K562 (cell line): Measurements from ENCODE around the gene MYO7A. TPM values are rescaled to one million over a fixed set of nuclear protein-coding genes. Genes with fewer than 3 reads are reported as not detected.

Experiments used
- ATAC-seq: fragments of 200-7000 bp; cut with Tn5 transposase; 3 replicates; pipeline ENCODE4 v1.9.1; 2020; ENCODE audit warnings: moderate library complexity
- BruUV-seq: library from RNA; stranded (reverse); fragments of 400-500 nt; replicated peaks from 2 replicates; lab custom pipeline; 2021; lab: Mats Ljungman, UMichigan
- CTCF ChIA-PET: fragments of 300-600 bp; formaldehyde crosslinking; extraction: SDS; loops from one replicate; lab custom pipeline; 2021; ENCODE audit warnings: low intra/inter-chr PET ratio; lab: Yijun Ruan, JAX
- POLR2A ChIA-PET: fragments of 300-600, 350-650 bp; sonication (Branson Sonifier 250); formaldehyde crosslinking; extraction: SDS; loops from one replicate; lab custom pipeline; 2021; ENCODE audit warnings: antibody characterized with exemption, inconsistent platforms; lab: Yijun Ruan, JAX
- DNase-seq, 4 experiments: peaks; one replicate each; pipeline versions ENCODE4 v3.0.0 to v3.0.0-alpha.2; 2011 to 2018; ENCODE audit warnings: low spot score in 3 of 4, mixed read lengths in 3 of 4; ENCODE audit errors: extremely low read depth in 1 of 4
- FAIRE-seq: peaks from 2 replicates; lab custom pipeline; 2011; peaks lifted over from hg19 to GRCh38; lab: Jason Lieb, UNC
- H2AFZ ChIP-seq: 2 replicates; pipeline ENCODE4 v1.6.0; 2011; ENCODE audit warnings: low read depth, low read length, control low read depth, inconsistent platforms
- H3K27ac ChIP-seq: fragments of 200-600 bp; 3 replicates; pipeline ENCODE4 v1.8.0; 2011; ENCODE audit warnings: low read depth, mild to moderate bottlenecking, control low read depth, inconsistent platforms, low read length, moderate library complexity, mixed read lengths; ENCODE audit errors: extremely low read depth
- H3K27me3 ChIP-seq, 2 experiments: fragments of 300-600 bp in 1 of 2; 2 replicates in 1 of 2; 3 replicates in 1 of 2; pipeline versions ENCODE4 v1.6.0 to v1.8.0; 2011; ENCODE audit warnings: inconsistent platforms in 2 of 2, low read length in 2 of 2, mild to moderate bottlenecking in 1 of 2, mixed read lengths in 1 of 2, moderate library complexity in 1 of 2; ENCODE audit not compliant: control insufficient read depth in 2 of 2, insufficient read depth in 2 of 2
- H3K36me3 ChIP-seq: fragments of 300-600 bp; 3 replicates; pipeline ENCODE4 v1.8.0; 2011; ENCODE audit warnings: mild to moderate bottlenecking, low read length, inconsistent platforms; ENCODE audit not compliant: control insufficient read depth, insufficient read depth
- H3K4me1 ChIP-seq, 2 experiments: fragments of 200-600 bp in 1 of 2; replicated peaks in 1 of 2; 2 replicates in 1 of 2; 3 replicates in 1 of 2; pipeline versions ENCODE4 v1.5.1 to v1.8.0; 2011; ENCODE audit warnings: inconsistent platforms in 2 of 2, low read length in 2 of 2, mild to moderate bottlenecking in 1 of 2, mixed read lengths in 1 of 2, moderate library complexity in 1 of 2; ENCODE audit not compliant: control insufficient read depth in 2 of 2, insufficient read depth in 2 of 2
- H3K4me2 ChIP-seq: 2 replicates; pipeline ENCODE4 v1.6.1; 2011; ENCODE audit warnings: low read length, control low read depth, inconsistent platforms, mixed read lengths; ENCODE audit not compliant: insufficient read depth
- H3K4me3 ChIP-seq: fragments of 200-600 bp; sonication (generic), shearing (Covaris generic); 2 replicates; pipeline ENCODE4 v1.5.1; 2016; ENCODE audit warnings: control low read depth, inconsistent platforms
- H3K79me2 ChIP-seq: fragments of 200-600 bp; 3 replicates; pipeline ENCODE4 v1.8.0; 2011; ENCODE audit warnings: low read length, inconsistent platforms; ENCODE audit not compliant: control insufficient read depth, insufficient read depth
- H3K9ac ChIP-seq, 2 experiments: 2 replicates each; pipeline versions ENCODE4 v1.6.0 to v1.6.1; 2011; ENCODE audit warnings: low read depth in 2 of 2, low read length in 2 of 2, control low read depth in 1 of 2, inconsistent platforms in 1 of 2, mild to moderate bottlenecking in 1 of 2, mixed read lengths in 1 of 2; ENCODE audit not compliant: insufficient read depth in 1 of 2
- H3K9me1 ChIP-seq: one replicate; pipeline ENCODE4 v1.6.0; 2011; ENCODE audit warnings: inconsistent platforms, mild to moderate bottlenecking, low read length, moderate library complexity; ENCODE audit not compliant: control insufficient read depth, insufficient read depth
- H3K9me3 ChIP-seq: replicated peaks from 2 replicates; pipeline ENCODE4 v1.5.1; 2011; ENCODE audit warnings: low read depth, low read length, inconsistent platforms; ENCODE audit not compliant: control insufficient read depth, insufficient read depth
- H4K20me1 ChIP-seq: replicated peaks from 2 replicates; pipeline ENCODE4 v1.6.1; 2011; ENCODE audit warnings: low read length, inconsistent platforms, mixed read lengths; ENCODE audit not compliant: control insufficient read depth, insufficient read depth
- HDAC2 ChIP-seq: fragments of 450-650 bp; IDR thresholded peaks from 2 replicates; pipeline ENCODE4 v1.6.1; 2016; ENCODE audit warnings: mild to moderate bottlenecking
- KDM1A ChIP-seq, 2 experiments: fragments of 450-650 bp; IDR thresholded peaks; 2 replicates each; pipeline ENCODE4 v1.6.1; 2016; ENCODE audit warnings: mild to moderate bottlenecking in 2 of 2
- MEF2D ChIP-seq: conservative IDR thresholded peaks from 2 replicates; pipeline ENCODE4 v1.6.1; 2016; ENCODE audit warnings: low read depth, missing genetic modification characterization, missing compliant biosample characterization
- PPARD ChIP-seq: fragments of 250-450 bp; sonication (Bioruptor Pico); IDR thresholded peaks from 2 replicates; pipeline ENCODE4 v1.8.0; 2022; ENCODE audit warnings: inconsistent platforms, mild to moderate bottlenecking, moderate library complexity
- SMARCA4 ChIP-seq: fragments of 450-650 bp; IDR thresholded peaks from 2 replicates; pipeline ENCODE4 v1.6.1; 2016
- ZNF431 ChIP-seq: sonication (generic); formaldehyde crosslinking; IDR thresholded peaks from 2 replicates; pipeline ENCODE4 v1.8.0; 2022; ENCODE audit warnings: mild to moderate bottlenecking, missing genetic modification reagents
- WGBS: fragments of 100-300 bp; shearing (Covaris generic); methylation state at CpG from one replicate; pipeline ENCODE4 v1.1.6; 2016; ENCODE audit warnings: low coverage, mixed read lengths; ENCODE audit not compliant: insufficient coverage; ENCODE audit errors: missing lambda C conversion rate; 5-methylcytosine and 5-hydroxymethylcytosine counted together
- in situ Hi-C: fragments of 300-500 bp; cut with MboI; formaldehyde crosslinking; loops from 4 replicates; pipeline ENCODE4 v1.15.0; 2018; ENCODE audit warnings: inconsistent platforms, mixed read lengths
- intact Hi-C: fragments of 100-400 bp; cut with micrococcal nuclease; formaldehyde crosslinking; loops from 2 replicates; pipeline ENCODE4 v1.14.2; 2022
- polyA plus RNA-seq, 8 experiments: library from polyadenylated mRNA; depleted of rRNA in 4 of 8; stranded (reverse) in 5 of 8; unstranded in 3 of 8; fragments of >200 nt; fragmentation: Nextera tagmentation in 2 of 8; fragmentation: Illumina TruSeq in 1 of 8; extraction: Ambion mirVana in 2 of 8; extraction: Trizol in 1 of 8; gene quantifications; 2 replicates each; pipeline versions ENCODE4 v1.2.1 to v1.2.3, GENCODE V29; 2011 to 2014; ENCODE audit warnings: inconsistent platforms in 1 of 8, missing spikeins in 1 of 8
- total RNA-seq, 7 experiments: library from RNA; depleted of rRNA in 6 of 7; stranded (reverse); fragments of >200 nt in 6 of 7; fragmentation: Illumina TruSeq in 2 of 7; extraction: Trizol in 2 of 7; gene quantifications; 2 replicates each; pipeline versions ENCODE4 v1.2.1 to v1.2.3, GENCODE V29; 2011 to 2021; ENCODE audit warnings: low replicate concordance in 1 of 7
- TF ChIP-seq, protein P1 (sequence below): IDR thresholded peaks from 3 replicates; pipeline ENCODE4 v1.6.1; 2011; ENCODE audit warnings: borderline replicate concordance, mild to moderate bottlenecking, moderate library complexity; ENCODE audit not compliant: insufficient read length; ENCODE audit errors: extremely low read depth
- TF ChIP-seq, protein P2 (sequence below): fragments of 250-450 bp; sonication (Bioruptor Pico); IDR thresholded peaks from 2 replicates; pipeline ENCODE4 v1.8.0; 2021; ENCODE audit warnings: moderate library complexity, mild to moderate bottlenecking, inconsistent platforms
- TF ChIP-seq, protein P3 (sequence below): fragments of 450-650 bp; IDR thresholded peaks from 2 replicates; pipeline ENCODE4 v1.6.1; 2016; ENCODE audit warnings: antibody characterized with exemption
- TF ChIP-seq, protein P4 (sequence below): fragments of 250-450 bp; sonication (Bioruptor Pico); IDR thresholded peaks from 2 replicates; pipeline ENCODE4 v1.8.0; 2021; ENCODE audit warnings: borderline replicate concordance, mild to moderate bottlenecking, moderate library complexity; ENCODE audit not compliant: poor library complexity, severe bottlenecking

Gene MYO7A
- total and polyA plus RNA-seq, 9 of the 15 experiments (the other 6 are each of a cell fraction or from before 2014, with no cell fraction given): 0.01 to 0.11 (median 0.07) TPM; not detected in 1

DNA sequence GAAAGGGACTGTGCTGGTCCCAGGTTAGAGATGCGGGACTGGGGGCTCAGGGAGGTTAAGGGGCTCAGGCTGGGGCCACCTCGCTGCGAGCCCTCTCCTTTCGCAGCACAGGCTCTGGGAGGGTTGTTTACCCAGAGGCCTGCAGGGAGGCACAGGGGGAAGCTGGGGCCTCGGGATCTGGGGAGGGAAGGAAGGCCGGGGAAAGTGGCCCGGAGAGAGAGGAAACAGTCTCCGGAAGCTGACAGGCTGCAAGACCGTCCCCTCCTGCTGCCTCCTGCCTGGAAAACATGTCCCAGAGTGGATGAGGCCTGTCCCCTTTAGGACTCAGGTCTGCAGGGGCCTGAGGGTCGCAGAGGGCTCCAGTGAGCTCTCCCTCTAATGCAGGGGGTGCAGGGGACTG lies 45.4 kb downstream of the MYO7A start:
- Histone ChIP-seq H3K27me3 (peaks cover 0 to 42% of the 10 kb centered on the region in 2 experiments; a peak in 2 of 5 replicates), H3K4me2 (no peak overlapping the region), H3K79me2 (no peaks in the 10 kb centered on the region), H3K27ac (no peak overlapping the region), H4K20me1 (0 out of 2 replicates have a peak, but pooled peaks cover 3% of the 10 kb centered on the region), H3K4me3 (no peak overlapping the region), H2AFZ (no peak overlapping the region), H3K9ac (no peak overlapping the region), H3K9me3 (no peaks in the 10 kb centered on the region), H3K9me1 (peaks cover 2% of the 10 kb centered on the region), H3K4me1 (peaks cover 6 to 17% of the 10 kb centered on the region in 2 experiments; a peak in 4 of 5 replicates), H3K36me3 (no peaks in the 10 kb centered on the region)
- ATAC-seq (no peak), DNase-seq (no peak), FAIRE-seq (no peak)
- intact Hi-C loops (no loop called here), in situ Hi-C loops (no loop called here)
- ChIA-PET POLR2A (interaction anchor here (0.6 kb wide), 1 partner anchor 54 kb away, joined by 3 read pairs; no protein-coding TSS in a partner anchor), CTCF (no interaction called here)
- 7% methylated on average over 8 of the region's 10 CpGs for WGBS
- TF ChIP-seq, protein P1, sequence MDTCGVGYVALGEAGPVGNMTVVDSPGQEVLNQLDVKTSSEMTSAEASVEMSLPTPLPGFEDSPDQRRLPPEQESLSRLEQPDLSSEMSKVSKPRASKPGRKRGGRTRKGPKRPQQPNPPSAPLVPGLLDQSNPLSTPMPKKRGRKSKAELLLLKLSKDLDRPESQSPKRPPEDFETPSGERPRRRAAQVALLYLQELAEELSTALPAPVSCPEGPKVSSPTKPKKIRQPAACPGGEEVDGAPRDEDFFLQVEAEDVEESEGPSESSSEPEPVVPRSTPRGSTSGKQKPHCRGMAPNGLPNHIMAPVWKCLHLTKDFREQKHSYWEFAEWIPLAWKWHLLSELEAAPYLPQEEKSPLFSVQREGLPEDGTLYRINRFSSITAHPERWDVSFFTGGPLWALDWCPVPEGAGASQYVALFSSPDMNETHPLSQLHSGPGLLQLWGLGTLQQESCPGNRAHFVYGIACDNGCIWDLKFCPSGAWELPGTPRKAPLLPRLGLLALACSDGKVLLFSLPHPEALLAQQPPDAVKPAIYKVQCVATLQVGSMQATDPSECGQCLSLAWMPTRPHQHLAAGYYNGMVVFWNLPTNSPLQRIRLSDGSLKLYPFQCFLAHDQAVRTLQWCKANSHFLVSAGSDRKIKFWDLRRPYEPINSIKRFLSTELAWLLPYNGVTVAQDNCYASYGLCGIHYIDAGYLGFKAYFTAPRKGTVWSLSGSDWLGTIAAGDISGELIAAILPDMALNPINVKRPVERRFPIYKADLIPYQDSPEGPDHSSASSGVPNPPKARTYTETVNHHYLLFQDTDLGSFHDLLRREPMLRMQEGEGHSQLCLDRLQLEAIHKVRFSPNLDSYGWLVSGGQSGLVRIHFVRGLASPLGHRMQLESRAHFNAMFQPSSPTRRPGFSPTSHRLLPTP: no peak
- no peak for TF ChIP-seq MEF2D
- no peak for TF ChIP-seq KDM1A (IDR thresholded peaks at IDR 0.05)
- TF ChIP-seq, protein P2, sequence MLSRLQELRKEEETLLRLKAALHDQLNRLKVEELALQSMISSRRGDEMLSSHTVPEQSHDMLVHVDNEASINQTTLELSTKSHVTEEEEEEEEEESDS (CRISPR knock-in tag): no peak
- no peak for TF ChIP-seq SMARCA4
- no peak for TF ChIP-seq HDAC2
- TF ChIP-seq, protein P3, sequence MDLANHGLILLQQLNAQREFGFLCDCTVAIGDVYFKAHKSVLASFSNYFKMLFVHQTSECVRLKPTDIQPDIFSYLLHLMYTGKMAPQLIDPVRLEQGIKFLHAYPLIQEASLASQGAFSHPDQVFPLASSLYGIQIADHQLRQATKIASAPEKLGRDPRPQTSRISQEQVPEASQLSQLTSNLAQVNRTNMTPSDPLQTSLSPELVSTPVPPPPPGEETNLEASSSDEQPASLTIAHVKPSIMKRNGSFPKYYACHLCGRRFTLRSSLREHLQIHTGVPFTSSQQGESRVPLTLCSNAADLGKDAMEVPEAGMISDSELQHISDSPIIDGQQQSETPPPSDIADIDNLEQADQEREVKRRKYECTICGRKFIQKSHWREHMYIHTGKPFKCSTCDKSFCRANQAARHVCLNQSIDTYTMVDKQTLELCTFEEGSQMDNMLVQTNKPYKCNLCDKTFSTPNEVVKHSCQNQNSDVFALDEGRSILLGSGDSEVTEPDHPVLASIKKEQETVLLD: no peak
- TF ChIP-seq ZNF431 (CRISPR knock-in tag): no peak
- TF ChIP-seq, protein P4, sequence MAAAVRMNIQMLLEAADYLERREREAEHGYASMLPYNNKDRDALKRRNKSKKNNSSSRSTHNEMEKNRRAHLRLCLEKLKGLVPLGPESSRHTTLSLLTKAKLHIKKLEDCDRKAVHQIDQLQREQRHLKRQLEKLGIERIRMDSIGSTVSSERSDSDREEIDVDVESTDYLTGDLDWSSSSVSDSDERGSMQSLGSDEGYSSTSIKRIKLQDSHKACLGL (CRISPR knock-in tag): no peak
- TF ChIP-seq PPARD: no peak
- no TSS peak for BruUV-seq
